Stimulated activated CD4-positive, alpha-beta T cell treated with anti-CD3 and anti-CD28 coated beads, TNF-alpha, amount 100 ng/mL, for 4 hours (primary cell): ENCODE measurements around the gene LARGE1.

Experiments
- DNase-seq, 3 experiments: peaks; one replicate each; pipeline ENCODE4 v3.0.0-alpha.2; 2020; ENCODE audit warnings: low read depth in 3 of 3

The LARGE1 gene

GRCh38 chr22:33247758-33248157, 672.5 kb downstream of the LARGE1 start:
- DNase-seq: no peak

GRCh38 chr22:33242078-33242477, 678.2 kb downstream of the LARGE1 start:
- DNase-seq: no peak

- DNase-seq: no peak
Measured at GRCh38 chr22:33240888-33241475, 679.3 kb downstream of the LARGE1 start.

- no peak for DNase-seq
Measured at GRCh38 chr22:33232071-33232470, 688.2 kb downstream of the LARGE1 start.

- DNase-seq: no peak
Measured at GRCh38 chr22:33227791-33228190, 692.5 kb downstream of the LARGE1 start.

- DNase-seq: no peak
Measured at GRCh38 chr22:33224841-33225240, 695.4 kb downstream of the LARGE1 start.
